WERI-Rb-1 (cell line): ENCODE measurements around the gene GIGYF2.

Source experiments
- DNase-seq: peaks from one replicate; pipeline ENCODE4 v3.0.0-alpha.2; 2020
- H3K27ac ChIP-seq: fragments of 250-450 bp; sonication (Bioruptor Pico); 2 replicates; pipeline ENCODE4 v1.5.1; 2020; ENCODE audit warnings: mild to moderate bottlenecking, moderate library complexity
- H3K27me3 ChIP-seq: fragments of 250-450 bp; sonication (Bioruptor Pico); 2 replicates; pipeline ENCODE4 v1.5.1; 2021; ENCODE audit warnings: mild to moderate bottlenecking, low read depth, moderate library complexity; ENCODE audit not compliant: insufficient read depth, severe bottlenecking
- H3K36me3 ChIP-seq: fragments of 250-450 bp; sonication (Bioruptor Pico); 2 replicates; pipeline ENCODE4 v1.5.1; 2020; ENCODE audit warnings: mild to moderate bottlenecking, moderate library complexity
- H3K4me3 ChIP-seq: 2 replicates; pipeline ENCODE4 v1.5.1; 2011; ENCODE audit warnings: low read depth, mild to moderate bottlenecking, control low read depth, low read length
- H3K9me3 ChIP-seq: fragments of 250-450 bp; sonication (Bioruptor Pico); 2 replicates; pipeline ENCODE4 v1.5.1; 2021; ENCODE audit warnings: mild to moderate bottlenecking, moderate library complexity; ENCODE audit not compliant: severe bottlenecking
- CTCF ChIP-seq: IDR thresholded peaks from 2 replicates; pipeline ENCODE4 v1.5.1; 2011; ENCODE audit warnings: low read depth, mild to moderate bottlenecking, control low read depth, inconsistent platforms, low read length

Gene GIGYF2

GRCh38 chr2:232789082-232789481 lies 92.0 kb downstream of the GIGYF2 start:
- no peak overlapping the region for H3K27ac ChIP-seq
- H3K9me3 ChIP-seq: no peaks in the 10 kb centered on the region
- H3K4me3 ChIP-seq: no peak overlapping the region
- DNase-seq: no peak
- no peaks in the 10 kb centered on the region for H3K27me3 ChIP-seq
- no peak for TF ChIP-seq CTCF
- H3K36me3 ChIP-seq: peaks cover 35% of the 10 kb centered on the region

GRCh38 chr2:232791518-232791917 lies 94.4 kb downstream of the GIGYF2 start:
- H3K4me3 ChIP-seq: no peak overlapping the region
- H3K27ac ChIP-seq: no peak overlapping the region
- no peak for DNase-seq
- H3K36me3 ChIP-seq: peaks cover 60% of the 10 kb centered on the region
- H3K27me3 ChIP-seq: no peaks in the 10 kb centered on the region
- H3K9me3 ChIP-seq: no peaks in the 10 kb centered on the region
- no peak for TF ChIP-seq CTCF

- Histone ChIP-seq H3K27me3 (no peaks in the 10 kb centered on the region), H3K4me3 (no peak overlapping the region), H3K27ac (no peak overlapping the region), H3K9me3 (no peaks in the 10 kb centered on the region), H3K36me3 (peaks cover 60% of the 10 kb centered on the region)
- DNase-seq: peak; percentile 31
- no peak for TF ChIP-seq CTCF
These were observed 96.1 kb downstream of the GIGYF2 start for GRCh38 chr2:232793271-232793670.

GRCh38 chr2:232794981-232795380 lies 97.8 kb downstream of the GIGYF2 start:
- H3K36me3 ChIP-seq: peaks cover 61% of the 10 kb centered on the region
- no peaks in the 10 kb centered on the region for H3K27me3 ChIP-seq
- H3K27ac ChIP-seq: no peak overlapping the region
- no peak overlapping the region for H3K4me3 ChIP-seq
- no peak for TF ChIP-seq CTCF
- DNase-seq: no peak
- no peaks in the 10 kb centered on the region for H3K9me3 ChIP-seq

- Histone ChIP-seq H3K4me3 (no peak overlapping the region), H3K9me3 (no peaks in the 10 kb centered on the region), H3K27me3 (no peaks in the 10 kb centered on the region), H3K36me3 (peaks cover 60% of the 10 kb centered on the region), H3K27ac (no peak overlapping the region)
- TF ChIP-seq CTCF: no peak
- no peak for DNase-seq
These were observed 98.8 kb downstream of the GIGYF2 start for GRCh38 chr2:232795920-232796319.

GRCh38 chr2:232798187-232798586 lies 101.1 kb downstream of the GIGYF2 start:
- no peak overlapping the region for H3K4me3 ChIP-seq
- no peaks in the 10 kb centered on the region for H3K27me3 ChIP-seq
- H3K36me3 ChIP-seq: peaks cover 55% of the 10 kb centered on the region
- no peaks in the 10 kb centered on the region for H3K9me3 ChIP-seq
- no peak for DNase-seq
- TF ChIP-seq CTCF: no peak
- H3K27ac ChIP-seq: no peak overlapping the region
